Measurements from ENCODE around the gene GLP1R.

GRCh38 chr6:39108041-39108839, 59.7 kb downstream of the GLP1R start:
- TF ChIP-seq CTCF (IDR thresholded peaks at IDR 0.05; ENCODE audit: insufficient read depth, low read length, poor library complexity, severe bottlenecking) (no peak), EZH2phosphoT487 (conservative IDR thresholded peaks at IDR 0.05; ENCODE audit: low read length) (no peak)
